Loucy (cell line): ENCODE measurements around the gene FUT7.

Source experiments
- CTCF ChIP-seq: fragments of 200-600 bp; sonication (generic); conservative IDR thresholded peaks from 2 replicates; pipeline ENCODE4 v1.5.1; 2014; ENCODE audit warnings: mild to moderate bottlenecking, antibody characterized with exemption, low read length
- EZH2phosphoT487 ChIP-seq: fragments of 200-600 bp; IDR thresholded peaks from 2 replicates; pipeline ENCODE4 v1.6.1; 2018; ENCODE audit warnings: antibody characterized with exemption, mild to moderate bottlenecking, moderate library complexity, borderline replicate concordance

GRCh38 chr9:137078701-137079400 lies 47.0 kb upstream of the FUT7 start:
- TF ChIP-seq CTCF (no peak), EZH2phosphoT487 (no peak)
